ENCODE data around the gene ENTR1.
"Not testable (repeated sequence)": the region's sequence is repeated elsewhere in the genome, so short reads cannot be mapped to it uniquely, and the experiment has no call there.

ENTR1 gene

DNA sequence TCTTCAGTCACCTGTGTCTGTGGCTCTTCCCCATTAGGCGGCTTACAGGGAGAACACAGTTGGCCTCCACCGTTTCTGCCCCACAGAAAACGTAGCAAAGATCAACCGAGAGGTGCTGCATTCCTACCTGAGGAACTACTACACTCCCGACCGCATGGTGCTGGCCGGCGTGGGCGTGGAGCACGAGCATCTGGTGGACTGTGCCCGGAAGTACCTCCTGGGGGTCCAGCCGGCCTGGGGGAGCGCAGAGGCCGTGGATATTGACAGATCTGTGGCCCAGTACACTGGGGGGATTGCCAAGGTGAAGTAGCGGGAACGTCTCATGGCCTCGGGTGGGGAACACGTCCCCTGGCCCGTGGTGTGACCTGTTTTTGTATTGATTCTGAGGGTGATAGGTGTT, 6.5 kb upstream of the ENTR1 start:
- no peak for DNase-seq

DNA sequence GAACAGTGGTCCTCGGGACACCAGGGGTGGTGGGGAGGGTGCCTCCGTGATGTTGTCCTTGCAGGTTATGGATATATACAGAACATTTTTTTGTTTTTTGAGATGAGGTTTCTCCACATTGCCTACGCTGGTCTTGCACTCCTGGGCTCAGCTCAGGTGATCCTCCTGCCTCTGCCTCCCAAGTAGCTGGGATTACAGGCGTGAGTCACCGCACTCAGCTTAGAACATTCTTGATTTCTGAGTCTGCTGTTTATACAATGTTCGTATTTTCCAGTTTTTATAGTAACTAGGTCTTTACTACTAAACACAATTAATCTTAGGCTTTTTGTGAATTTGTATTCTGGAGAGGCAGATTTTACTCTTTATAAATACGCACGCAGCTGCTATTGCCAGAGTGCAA, 6.0 kb upstream of the ENTR1 start:
- DNase-seq = no peak

GRCh38 chr9:136412962-136413361, 2.5 kb upstream of the ENTR1 start:
- no peak for DNase-seq

DNA sequence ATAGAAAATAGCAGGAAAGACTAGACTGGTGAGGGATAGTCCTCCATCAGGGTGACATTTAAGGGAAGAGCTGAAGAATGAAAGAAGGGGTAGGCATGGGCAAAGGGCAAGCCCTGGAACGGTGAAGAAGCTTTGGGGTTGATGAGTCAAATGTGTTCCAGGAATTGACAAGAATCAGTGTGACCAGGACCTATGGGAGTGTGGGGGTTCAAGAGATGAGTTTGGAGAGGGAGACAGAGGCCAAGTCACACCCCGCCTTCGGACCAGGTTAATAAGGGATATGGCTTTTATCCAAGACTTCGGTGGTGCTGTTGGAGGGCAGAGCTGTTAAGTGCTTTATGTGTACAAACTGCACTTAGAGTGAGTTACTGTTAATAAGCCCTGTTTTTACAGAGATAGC, 964 bp upstream of the ENTR1 start:
- no peak for DNase-seq

- DNase-seq = peak; percentile 10
Observed at GRCh38 chr9:136409557-136410455, 608 bp downstream of the ENTR1 start.

- DNase-seq = peak; percentile 8
Observed at GRCh38 chr9:136407911-136408310, 2.5 kb downstream of the ENTR1 start.

- not testable (repeated sequence) for DNase-seq
Observed at GRCh38 chr9:136407061-136407460, 3.4 kb downstream of the ENTR1 start.

DNA sequence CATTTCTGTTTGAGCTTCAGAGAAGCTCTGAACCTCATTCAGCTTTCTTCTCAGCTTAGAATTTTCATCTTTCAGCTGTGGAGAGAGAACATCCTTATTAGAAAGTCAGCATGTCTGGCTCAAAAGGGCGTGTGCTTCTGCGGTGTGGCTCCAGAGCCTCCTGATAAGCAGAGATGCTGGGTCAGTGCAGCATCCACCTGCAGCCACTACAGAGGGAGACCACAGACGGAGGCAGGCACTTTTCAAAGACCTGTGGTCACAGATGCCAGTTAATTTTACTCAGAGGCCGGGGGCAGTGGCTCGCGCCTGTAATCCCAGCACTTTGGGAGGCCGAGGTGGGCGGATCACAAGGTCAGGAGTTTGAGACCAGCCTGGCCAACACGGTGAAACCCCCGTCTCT, 4.5 kb downstream of the ENTR1 start:
- not testable (repeated sequence) for DNase-seq

- DNase-seq = no peak
Observed at GRCh38 chr9:136405481-136405880, 4.9 kb downstream of the ENTR1 start.

DNA sequence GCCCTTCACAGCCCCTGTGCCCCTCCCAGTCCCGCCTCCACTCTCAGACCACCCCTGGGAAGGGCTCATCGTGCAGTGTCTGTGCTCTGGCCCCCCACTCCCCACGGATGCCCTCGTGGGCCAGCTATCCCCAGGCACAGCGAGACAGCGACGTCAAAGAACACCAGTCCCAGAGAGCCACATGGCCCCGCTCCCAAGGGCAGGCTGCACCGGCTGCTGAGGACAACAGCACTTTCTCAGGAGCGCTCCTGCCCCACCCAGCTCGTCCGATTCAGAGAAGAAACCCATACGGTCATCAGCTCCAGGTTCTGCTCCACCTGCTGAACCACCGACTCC, 5.6 kb downstream of the ENTR1 start:
- no peak for DNase-seq

GRCh38 chr9:136403915-136404800, 6.3 kb downstream of the ENTR1 start:
- peak; percentile 55 for DNase-seq

DNA sequence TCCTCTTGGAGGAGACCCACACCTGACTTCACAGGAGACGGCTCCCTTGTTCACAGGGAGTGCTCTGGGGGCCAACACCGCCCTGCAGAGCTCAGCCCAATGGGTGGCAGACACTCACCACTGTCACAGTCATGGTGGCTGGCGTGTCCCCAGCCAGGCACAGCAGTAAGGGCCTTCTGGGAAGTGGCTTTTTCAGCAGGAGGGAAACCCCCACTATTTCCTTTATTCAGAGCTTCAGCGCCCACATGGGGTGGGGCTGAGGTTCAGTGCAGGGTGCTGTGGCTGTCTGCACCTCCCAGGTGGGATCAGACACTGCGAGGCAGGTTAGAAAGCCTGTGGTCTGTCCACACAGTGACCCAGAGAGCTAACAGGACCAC, 6.9 kb downstream of the ENTR1 start:
- peak; percentile 89 for DNase-seq

DNA sequence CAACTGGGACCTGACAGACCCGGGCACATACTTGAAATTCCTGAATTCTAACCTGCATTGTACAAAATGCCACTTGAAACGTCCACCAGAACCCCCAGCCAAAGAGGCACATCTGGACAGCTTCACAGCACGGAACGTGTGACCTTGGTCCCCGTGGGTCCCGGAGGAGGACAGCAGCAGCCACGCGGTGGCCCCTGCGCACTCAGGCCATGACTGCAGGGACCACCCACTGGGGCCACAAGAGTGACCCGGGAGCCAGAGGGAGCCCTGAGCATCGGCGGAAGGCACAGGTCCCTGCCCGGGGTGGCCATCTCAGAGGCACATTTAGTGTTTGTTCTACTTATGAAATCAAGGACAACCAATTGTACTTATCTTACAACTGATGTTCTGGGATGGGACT, 8.3 kb downstream of the ENTR1 start:
- DNase-seq = no peak

DNA sequence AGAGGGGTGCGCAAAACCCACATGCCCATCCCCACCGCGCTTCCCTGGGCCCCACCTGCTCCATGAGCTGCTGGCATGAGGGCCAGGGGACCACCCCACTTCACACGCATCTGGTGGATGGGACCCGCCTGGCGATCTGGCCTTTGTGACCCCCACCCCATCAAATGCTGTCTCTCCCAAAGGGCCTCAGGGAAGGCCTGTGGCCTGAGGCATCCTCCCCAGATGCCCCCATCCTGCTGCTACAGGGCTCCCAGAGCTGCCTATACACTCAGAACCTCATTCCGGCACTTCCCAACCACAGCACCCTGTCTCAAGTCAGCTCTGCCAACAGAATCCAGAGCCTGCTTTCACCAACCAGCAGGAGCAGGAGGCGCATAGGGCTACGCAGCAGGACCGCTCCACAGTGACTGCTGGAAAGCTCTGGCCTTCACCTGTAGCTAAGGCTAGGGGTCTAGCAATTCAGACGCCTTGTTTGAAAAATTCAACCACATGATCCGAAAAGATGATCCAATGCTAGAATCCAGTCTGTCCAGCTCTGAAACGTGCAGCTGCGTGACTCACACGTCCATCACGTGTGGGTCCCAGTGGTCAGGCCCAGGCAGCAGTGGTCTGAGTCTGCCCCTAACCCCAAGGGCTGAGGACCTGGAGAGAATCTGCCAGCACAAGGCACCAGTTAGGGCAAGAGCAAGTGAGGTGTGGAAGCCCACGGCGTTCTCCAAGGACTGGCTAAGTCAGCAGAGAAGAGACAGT, 9.1 kb downstream of the ENTR1 start:
- DNase-seq = no peak

DNA sequence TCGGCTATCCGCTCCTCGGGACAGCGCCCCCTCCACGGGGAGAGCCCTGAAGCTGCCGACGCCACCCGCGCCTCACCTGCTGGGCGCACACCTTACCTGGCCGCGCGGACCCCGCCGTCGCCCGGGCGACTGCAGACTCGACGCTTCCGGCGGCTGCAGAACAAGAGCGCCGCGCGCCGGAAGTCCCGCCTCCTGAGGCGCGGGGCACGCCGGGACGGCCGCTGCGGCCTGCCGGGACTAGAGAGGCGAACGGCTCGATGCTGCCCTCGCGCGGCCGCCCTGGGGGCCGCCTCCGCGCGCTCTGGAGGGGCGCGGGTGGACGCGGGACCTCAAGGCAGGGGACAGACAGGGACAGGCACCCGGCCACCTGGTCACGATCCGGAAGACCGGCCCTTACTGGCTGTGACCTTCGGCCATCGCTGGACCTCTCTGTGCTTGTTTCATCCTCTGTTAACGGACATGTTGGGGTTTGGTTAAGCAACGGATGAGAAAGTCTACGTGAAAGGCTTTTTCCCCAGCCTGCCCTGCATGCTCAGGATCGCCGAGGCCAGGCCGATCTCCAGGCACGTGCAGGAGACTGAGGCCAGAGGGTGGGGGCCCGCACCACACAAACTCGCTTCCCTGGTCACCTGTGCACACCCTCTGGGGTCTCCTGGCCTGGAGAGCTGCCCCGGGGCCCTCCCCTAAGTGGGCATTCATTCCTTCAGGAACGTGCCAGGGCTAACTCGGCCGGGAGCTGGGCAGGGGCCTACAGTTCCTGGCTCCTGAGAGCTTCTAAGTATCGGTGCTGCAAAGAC, 10.2 kb downstream of the ENTR1 start, which contains the start of gene SNAPC4:
Gene SNAPC4 (minus strand): TSS at position 133 of the 797 bp plus-strand sequence. CDS start 1,742 bp downstream, outside the sequence.
- peak; percentile 80 for DNase-seq

DNA sequence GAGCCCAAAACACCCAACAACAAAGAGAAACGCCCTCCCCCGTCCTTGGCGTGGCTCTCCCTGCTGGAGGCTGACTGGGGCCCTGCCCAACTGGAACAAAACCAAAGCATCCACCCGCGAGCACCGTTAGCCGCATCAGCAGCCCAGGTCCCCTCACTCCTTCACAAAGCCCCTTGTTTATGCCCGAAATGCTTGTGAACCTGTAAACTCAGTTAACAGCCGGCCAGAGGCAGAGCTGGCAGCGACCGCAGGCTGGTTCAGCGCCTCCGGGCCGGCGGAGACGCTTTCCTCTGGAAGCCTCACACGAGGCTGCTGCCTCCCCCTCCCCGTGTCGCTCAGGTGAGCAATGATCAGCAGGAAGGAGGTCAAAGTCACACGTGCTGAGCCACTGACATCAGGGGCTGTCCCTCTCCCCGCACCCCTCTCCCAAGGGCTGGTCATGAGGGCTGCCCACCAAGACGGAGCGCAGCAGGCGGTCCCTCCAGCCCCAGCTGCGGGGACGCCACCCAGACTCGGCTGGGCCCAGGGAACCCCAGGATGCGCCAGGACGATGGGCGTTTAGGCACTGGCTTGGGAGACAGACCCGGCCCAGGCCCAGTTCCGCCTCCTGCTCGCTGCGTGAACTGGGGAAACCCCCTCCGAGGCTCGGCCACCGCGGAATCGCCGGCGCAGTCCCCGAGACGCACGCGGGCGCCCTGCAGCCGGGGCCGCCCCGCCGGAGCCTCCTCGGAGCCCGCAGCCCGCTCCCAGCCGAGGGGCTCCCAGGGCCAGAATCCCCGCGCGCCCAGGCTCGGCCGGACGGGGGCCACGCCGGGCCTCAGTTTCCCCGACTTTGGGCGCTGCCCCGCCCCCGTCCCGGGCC, 11.0 kb downstream of the ENTR1 start:
- DNase-seq = peak; percentile 30

GRCh38 chr9:136398286-136398685, 12.1 kb downstream of the ENTR1 start:
- no peak for DNase-seq

DNA sequence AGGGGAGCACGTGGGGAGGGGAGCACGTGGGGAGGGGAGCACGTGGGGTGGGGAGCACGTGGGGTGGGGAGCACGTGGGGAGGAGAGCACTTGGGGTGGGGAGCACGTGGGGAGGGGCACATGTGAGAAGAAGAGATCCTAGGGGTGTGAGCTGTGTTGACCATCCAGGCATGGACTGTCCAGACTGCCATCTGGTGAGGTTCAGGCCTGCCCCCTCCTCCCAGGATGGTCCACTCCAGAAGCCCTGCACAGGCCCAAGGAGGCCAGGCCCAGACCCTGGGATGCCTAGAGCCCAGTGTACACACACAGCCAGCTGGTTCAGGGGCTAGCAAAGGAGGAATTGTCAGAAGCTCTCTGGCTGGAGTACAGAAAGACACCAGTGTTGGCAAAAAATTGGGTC, 12.8 kb downstream of the ENTR1 start:
- no peak for DNase-seq

DNA sequence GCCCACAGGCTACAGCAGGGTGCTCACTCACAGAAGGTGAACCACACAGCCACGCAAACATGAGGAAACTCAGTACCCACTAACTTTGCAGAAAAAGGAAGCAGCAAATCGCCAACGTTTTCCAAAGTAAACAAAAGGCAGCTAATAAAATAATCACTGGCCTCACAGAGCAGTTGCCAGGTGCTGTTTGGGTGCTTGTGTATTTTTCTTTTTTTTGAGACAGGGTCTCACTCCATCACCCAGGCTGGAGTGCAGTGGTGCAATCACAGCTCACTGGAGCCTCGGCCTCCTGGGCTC, 14.2 kb downstream of the ENTR1 start:
- DNase-seq = no peak

DNA sequence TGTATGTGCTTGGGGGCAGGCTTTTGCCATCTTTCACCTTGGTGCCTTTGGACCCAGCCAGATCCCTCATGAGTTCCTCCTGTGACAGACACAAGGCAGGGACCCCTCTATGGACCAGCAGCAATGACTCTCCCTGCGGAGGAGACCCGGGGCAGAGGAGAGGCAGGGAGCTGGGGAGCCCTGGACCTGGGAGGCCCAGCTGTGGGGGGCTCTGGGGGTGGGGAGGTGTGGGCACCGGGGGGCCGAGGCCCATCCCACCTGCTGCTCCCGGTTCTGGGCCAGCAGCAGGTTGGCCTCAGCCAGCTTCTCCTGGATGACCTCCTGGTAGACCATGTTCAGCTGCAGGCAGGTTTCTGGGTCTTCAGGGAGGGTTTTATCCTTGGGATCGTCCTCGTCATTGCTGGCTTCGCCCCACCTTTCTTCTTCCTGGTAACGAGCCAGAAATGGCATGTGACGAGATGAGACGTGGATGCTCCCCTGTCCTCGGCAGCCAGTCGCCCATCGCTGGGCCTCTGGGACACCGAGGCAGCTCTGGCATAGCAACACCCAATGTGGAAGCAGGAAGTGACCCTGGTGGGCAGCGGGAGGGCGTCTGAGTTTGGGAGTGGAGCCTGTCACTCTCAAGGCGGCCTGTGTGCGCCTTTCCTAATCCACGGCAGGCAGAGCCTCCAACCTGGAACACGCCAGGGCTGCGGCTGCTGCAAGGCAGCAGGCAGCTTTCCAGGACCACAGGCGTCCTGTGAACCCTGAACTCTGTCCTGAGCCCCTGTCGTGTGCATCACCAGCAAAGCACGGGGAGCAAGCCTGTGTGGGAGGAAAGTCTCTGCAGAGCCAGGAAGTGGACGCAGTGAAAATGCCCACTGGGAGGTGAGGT, 14.8 kb downstream of the ENTR1 start:
- no peak for DNase-seq

DNA sequence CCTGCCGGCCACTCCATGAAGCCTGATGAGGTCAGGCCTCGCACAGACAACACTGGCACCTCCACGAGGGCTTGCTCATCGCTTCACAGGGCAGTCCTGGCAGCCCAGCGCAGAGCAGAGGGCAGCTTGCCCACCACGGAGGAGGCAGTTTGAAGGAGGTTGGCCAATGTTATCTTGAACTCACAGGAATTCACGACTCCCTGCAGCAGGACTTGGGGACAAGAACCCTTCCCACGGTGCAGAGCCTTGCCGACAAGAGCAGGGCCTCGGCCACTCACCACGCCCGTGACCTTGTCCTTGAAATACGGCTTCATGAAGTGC, 15.4 kb downstream of the ENTR1 start:
- DNase-seq = no peak
